Dermis blood vessel endothelial cell (primary cell): ENCODE results near the gene MOCS1. TPM values are rescaled to one million over a fixed set of nuclear protein-coding genes. Genes with fewer than 3 reads are reported as not detected.
"Not testable (repeated sequence)": the region's sequence is repeated elsewhere in the genome, so short reads cannot be mapped to it uniquely, and the experiment has no call there.

Experiments used
- DNase-seq: peaks from one replicate; pipeline ENCODE4 v3.0.0; 2010
- total RNA-seq: library from RNA; depleted of rRNA; stranded (reverse); fragments of >200 nt; gene quantifications from 2 replicates; pipeline ENCODE4 v1.2.3, GENCODE V29; 2014

Gene MOCS1
- 12.8 and 19.7 TPM in 2 replicates for total RNA-seq

DNA sequence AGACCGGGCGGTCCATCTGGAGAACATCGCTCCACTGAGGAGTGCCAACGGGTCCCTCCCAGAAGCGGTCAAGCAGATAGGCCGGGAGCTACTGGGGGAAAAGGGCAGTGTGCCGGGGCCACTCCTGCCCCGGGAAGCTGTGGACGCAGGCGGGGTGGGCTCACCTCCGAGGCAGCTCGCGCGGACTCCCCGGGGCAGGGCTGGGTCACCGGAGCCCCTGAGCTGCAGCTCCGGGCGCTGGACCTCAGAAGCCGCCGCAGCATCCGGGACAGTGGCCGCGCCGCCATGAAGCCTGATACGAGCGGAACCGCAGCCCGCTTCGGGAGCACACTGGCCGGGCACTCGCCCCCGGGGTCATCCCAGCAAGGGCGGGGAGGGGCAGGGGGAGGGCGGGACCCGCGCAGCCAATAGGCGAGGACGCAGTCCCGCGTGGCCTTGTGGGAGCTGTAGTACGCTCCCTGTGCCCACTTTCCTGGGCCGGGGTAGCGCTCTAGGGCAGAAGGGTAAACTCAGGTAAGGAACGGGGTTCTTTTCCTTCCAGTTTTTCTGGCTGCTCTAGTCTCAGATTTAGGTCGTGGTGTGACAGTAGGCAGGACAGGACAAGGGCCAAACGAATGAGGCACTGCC, at the start of gene MOCS1:
MOCS1 (minus strand) TSS at position 332 of the 627 bp plus-strand sequence; CDS start at position 287, 45 bp downstream.
- peak; percentile 66 for DNase-seq

DNA sequence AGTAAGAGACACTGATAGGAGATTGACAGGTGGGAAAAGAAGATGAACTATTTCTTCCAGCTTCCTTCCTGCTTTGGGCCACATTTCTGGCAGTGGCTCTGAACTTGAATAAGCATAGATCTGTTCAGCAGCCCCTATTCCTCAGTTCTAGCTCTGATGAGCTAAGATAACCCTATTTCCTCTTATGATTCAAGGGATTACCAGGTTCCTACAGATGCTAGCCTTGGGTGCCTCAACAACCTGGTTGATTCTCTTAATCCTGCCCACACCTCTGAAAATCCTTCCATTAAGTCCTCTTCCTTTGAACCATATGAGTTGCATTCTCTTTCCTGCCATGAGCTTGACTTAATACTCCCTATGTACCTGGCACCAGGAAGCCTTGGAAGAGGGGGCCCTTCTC, 49.8 kb upstream of the MOCS1 start:
- DNase-seq, result no peak

DNA sequence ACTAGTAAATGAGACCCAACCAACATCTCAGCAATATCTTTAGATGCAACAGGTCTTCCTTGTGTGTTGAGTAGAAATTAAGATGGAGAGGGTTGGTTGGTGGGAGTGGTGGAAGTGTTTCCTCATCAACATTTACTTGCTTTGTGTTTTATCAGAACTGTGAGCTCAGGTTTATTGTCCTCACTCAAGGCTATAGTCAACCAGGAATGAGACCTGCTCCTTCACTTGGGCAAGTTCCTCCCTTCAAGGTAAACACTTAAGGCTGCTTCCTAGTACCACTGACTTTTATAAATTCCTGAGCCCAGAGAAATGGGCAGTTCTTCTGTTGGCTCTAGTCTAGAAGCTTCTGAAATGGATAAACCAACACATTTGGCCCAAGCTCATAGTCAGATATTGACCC, 48.9 kb upstream of the MOCS1 start:
- DNase-seq, result no peak

- no peak for DNase-seq
Measured at GRCh38 chr6:39982720-39983119, 48.5 kb upstream of the MOCS1 start.

DNA sequence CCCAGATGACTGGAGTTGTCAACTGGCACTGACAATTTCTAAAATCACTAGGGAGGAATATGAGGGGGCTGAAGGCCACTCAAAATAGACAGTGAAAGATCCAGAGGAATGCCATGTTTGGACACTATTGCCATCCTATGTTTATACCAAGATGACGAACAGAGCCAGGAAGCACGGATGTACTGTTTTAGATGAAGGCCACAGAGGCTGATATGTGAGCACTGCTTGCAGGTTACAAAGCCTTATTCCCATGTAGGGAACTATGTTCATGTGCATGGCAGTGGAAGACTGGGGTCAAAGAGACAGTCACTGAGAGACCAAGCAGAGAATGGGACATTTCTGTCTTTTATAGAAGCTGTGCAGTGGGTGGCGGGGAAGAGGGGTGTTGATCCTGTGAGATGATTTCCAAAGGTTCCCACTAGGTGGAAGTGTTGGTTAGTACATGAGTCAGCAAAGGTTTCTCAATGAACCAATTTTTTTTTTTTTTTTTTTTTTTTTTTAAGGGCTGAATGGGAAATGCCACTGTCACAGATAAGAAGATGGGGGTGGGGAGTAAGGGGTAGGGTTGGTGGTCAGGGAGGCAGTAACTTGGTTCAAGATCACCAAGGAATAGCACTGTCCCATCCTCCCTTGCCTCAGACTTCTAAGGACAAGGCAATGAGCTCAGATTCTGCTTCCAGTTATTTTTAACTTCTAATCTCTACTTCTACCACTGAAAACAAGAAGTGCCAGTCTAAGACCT, 46.7 kb upstream of the MOCS1 start:
- DNase-seq, result peak; percentile 52

DNA sequence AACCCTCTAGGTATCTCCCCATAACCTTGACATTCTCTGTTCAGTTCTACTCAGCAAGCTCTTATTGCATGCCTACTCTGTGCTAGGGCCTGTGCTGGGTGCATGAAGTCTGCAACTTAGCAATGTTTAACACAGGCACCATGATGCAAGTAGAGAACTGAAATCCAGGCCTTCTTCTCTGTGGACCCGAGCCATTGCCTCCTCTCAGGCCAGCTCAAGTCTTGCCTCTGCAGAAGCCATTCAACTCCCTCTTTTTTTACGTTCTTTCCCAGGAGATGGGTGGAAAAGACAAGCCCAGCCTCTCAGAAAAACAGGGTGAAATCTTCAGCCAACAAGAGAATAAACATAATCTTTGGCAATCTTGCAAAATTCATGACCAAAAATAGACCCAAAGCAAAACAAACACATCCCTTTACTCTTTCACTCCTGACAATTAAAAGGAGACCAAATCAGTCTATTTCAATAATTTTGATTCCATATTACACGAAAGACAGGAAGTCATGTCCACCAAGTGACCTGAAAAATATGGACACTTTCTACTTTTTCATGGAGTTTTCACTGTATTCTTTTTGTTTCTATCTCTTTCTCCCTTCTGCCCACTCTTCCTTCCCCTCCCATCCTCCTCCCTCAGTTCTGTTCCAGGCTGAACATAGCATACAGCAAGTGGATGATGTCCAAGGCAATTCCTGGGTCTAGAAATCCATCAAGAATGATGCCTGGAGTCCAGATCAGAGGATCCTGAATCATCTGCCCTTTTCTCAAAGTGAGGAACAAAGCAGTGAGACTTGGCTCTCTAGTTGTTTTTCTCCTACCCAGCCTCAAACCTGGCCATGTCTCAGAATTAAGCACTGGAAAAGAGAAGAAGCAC, 45.4 kb upstream of the MOCS1 start:
- no peak for DNase-seq

DNA sequence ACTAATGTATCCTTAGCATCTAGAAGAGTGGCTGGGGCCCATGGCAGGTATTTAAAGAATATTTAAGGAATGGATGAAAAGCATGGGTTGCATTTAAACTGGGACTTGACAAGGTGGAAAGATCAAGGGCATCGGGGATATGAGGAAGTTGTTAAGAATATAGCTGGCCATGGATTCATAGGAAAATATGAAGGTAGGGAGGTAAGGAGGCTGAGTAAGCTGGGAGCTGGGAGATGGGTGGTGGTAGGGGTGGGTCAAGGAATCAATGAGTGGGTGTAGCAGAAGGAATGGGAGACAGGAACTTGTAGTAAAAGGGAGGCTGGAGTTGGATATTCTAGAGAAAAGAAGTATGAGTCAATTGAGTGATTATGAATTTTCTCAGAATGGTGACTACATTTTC, 44.0 kb upstream of the MOCS1 start:
- DNase-seq, result no peak

DNA sequence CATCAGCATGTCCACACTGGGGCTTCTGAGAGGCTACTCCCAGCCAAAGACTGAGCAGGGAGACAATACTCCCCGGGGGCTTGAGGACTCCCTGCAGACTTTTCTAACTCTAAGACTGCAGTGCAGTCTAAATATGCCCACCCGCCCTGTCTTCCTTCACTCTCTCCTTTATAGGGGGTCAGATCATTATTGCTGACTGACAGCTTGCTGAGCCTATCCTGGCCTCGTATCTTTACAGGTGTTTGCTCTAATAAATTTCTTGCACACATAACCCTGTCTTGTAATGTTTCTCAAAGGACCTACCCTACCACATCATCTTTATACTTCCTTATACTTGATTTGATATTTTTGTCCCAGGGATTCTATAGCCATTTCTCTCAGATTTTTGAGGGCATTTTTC, 39.4 kb upstream of the MOCS1 start:
- no peak for DNase-seq

DNA sequence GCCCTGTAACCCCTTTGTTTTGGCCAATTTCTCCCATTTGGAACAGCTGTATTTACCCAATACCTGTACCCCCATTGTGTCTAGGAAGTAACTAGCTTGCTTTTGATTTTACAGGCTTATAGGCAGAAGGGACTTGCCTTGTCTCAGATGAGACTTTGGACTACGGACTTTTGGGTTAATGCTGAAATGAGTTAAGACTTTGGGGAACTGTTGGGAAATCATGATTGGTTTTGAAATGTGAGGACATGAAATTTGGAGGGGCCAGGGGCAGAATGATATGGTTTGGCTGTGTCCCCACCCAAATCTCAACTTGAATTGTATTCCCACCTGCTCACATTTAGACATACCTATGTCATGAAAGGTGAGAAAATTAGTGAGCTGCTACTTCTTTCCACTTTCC, 38.5 kb upstream of the MOCS1 start:
- not testable (repeated sequence) for DNase-seq

DNA sequence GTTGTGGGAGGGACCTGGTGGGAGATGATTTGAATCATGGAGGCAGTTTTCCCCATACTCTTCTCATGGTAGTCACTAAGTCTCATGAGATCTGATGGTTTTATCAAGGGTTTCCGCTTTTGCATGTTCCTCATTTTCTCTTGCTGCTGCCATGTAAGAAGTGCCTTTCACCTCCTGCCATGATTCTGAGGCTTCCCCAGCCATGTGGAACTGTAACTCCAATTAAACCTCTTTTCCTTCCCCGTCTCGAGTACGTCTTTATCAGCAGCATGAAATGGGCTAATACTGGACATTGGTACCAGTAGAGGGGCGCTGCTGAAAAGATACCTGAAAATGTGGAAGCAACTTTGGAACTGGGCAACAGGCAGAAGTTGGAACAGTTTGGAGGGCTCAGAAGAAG, 36.9 kb upstream of the MOCS1 start:
- not testable (repeated sequence) for DNase-seq

GRCh38 chr6:39965751-39966150, 31.5 kb upstream of the MOCS1 start:
- no peak for DNase-seq

DNA sequence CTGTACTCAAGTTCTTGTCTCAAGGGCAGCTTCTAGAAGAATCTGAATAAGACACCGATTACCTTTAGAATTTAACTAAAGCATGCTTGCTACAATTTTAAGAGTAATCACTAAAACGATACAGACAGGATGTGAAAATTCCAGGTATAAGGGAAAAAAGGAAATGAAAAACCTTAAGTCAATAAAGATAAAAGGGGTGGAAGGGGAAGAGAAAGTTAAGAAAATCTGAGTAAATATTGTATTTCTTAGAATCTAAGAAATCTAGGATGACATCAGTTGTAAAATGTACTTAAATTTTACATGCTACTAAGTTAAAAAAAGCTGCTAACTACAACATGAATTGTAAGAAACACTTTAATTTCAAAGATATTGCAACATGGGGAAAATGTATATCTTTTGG, 30.3 kb upstream of the MOCS1 start:
- no peak for DNase-seq

GRCh38 chr6:39964094-39964493, 29.8 kb upstream of the MOCS1 start:
- DNase-seq, result no peak

GRCh38 chr6:39962831-39963230, 28.6 kb upstream of the MOCS1 start:
- DNase-seq, result no peak

GRCh38 chr6:39961178-39961577, 26.9 kb upstream of the MOCS1 start:
- DNase-seq, result no peak

DNA sequence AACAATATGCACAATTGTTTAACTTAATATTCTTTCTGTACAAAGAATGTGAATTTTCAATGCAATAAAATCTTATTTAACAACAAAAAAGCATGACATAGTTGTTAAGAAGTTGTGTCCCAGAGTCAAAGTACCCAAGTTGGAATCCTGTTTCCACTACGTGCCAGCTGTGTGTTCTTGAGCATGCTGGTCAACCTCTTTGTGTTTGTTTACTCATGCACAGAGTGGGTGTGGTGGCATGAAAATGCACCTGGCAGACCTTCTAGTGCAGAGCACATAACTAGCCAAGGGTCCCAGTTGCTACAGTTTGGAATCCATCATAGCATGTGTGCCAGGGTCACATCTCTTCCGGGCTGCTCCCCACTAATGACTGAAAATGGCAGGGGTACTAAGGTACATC, 24.7 kb upstream of the MOCS1 start:
- no peak for DNase-seq

DNA sequence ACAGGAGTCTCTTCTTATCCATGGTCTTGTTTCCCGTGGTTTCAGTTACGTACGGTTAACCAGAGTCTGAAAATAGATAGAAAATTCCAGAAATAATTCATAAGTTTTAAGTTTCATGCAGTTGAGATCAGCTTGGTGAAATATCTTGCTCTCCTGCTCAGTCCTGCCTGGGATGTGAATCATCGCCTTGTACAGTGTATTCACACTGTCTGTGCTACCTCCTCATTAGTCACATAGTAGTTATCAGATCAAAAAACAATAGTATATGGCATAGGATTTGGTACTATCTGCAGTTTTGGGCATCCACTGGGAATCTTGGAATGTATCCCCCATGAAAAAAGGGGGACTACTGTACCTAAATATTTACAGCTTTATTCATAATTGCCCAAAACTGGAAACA, 22.7 kb upstream of the MOCS1 start:
- no peak for DNase-seq

- DNase-seq, result no peak
Measured at GRCh38 chr6:39953076-39953618, 18.9 kb upstream of the MOCS1 start.

- no peak for DNase-seq
Measured at GRCh38 chr6:39952167-39952566, 17.9 kb upstream of the MOCS1 start.

DNA sequence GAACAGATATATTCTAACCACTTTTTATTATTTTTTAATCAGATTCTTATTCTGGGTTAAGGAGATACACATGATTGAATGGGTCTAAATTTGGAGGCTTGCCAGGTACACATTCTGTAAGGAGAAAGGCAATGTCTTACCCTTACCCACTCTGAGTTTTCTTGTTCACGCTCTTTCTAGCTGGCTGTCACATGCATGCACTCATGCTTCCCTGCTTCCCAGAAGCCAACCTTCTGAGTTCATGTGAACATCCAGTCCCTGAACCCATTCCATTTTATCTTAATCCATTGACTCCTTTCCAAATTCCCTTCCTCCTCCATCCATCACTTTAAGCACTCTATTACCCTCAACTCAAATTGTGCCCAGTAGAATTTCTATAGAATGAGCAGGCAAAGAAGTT, 17.5 kb upstream of the MOCS1 start:
- DNase-seq, result no peak

GRCh38 chr6:39951191-39951590, 16.9 kb upstream of the MOCS1 start:
- DNase-seq, result no peak

DNA sequence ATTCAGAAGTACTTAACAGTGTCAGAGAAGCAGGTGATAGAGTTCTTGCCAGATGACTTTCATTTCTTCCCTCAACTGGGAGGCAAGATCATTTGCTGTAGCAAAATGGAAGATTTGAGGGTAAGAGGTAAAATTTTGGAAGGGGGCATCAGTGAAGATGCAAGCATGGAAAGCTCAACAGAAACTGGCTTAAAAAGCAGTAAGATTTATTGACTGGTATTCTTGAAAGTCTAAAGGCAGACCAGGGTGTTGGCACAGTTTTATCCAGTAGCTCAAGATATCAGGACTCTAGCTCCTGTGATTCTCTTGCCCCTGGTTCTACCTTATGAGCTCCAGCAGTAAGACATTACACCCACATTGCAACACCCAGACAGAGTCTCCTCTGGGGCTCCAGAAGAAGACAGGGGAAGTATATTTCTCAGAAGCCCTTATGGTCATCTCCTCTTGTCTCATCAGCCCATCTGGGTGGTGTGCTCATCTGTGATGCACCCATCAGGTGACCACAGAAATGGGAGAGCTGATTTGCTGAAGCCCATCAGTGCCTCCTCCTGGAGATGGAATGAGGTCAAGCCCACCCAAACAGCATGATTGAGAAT, 16.0 kb upstream of the MOCS1 start:
- DNase-seq, result no peak
